ENCODE data around the gene DIS3L2. TPM values are rescaled to one million over a fixed set of nuclear protein-coding genes. Genes with fewer than 3 reads are reported as not detected.

The DIS3L2 gene
- total and polyA plus RNA-seq, 2 of the 4 experiments (the other 2 are of a cell fraction) = 14.7 to 19.2 TPM

- no CpG with 5 or more reads among the region's 2 CpGs for WGBS, 2 experiments (ENCODE audit: extremely low coverage in 2 of 2, insufficient read length in 1 of 2)
- TF ChIP-seq ELK1 (IDR thresholded peaks at IDR 0.05; ENCODE audit: borderline replicate concordance, low read depth, low read length) (no peak), MAZ (IDR thresholded peaks at IDR 0.05; ENCODE audit: borderline replicate concordance, low read depth, low read length) (no peak), MXI1 (IDR thresholded peaks at IDR 0.05; ENCODE audit: borderline replicate concordance, low read depth, low read length) (no peak)
- CTCF ChIA-PET = no interaction called here
- POLR2A ChIA-PET (ENCODE audit: unreplicated experiment) = no interaction called here
- no peak overlapping the region for H4K91ac ChIP-seq (ENCODE audit: insufficient read depth, low read depth, low read length)
- no peak overlapping the region for H3K23ac ChIP-seq (ENCODE audit: low read depth, low read length)
- H2AK9ac ChIP-seq (replicated peaks; ENCODE audit: low read depth, low read length, poor library complexity) = no peak overlapping the region
- no peak overlapping the region for H3K56ac ChIP-seq (ENCODE audit: extremely low read depth, insufficient read depth, low read length)
- H3K14ac ChIP-seq (replicated peaks; ENCODE audit: low read depth, low read length) = no peak overlapping the region
- no peak overlapping the region for H3K27ac ChIP-seq (ENCODE audit: insufficient read depth, low read length)
- no peaks in the 10 kb centered on the region for H3K9me3 ChIP-seq (ENCODE audit: control insufficient read depth, insufficient read depth, low read length)
- no peaks in the 10 kb centered on the region for H3K27me3 ChIP-seq (ENCODE audit: control insufficient read depth, insufficient read depth, low read length)
- no peaks in the 10 kb centered on the region; the same call in 1 of the 2 replicates for H3K36me3 ChIP-seq (ENCODE audit: control insufficient read depth, insufficient read depth, low read length)
- H3K4me2 ChIP-seq (ENCODE audit: low read depth, low read length) = no peak overlapping the region
- H2AK5ac ChIP-seq (ENCODE audit: low read depth, low read length) = no peak overlapping the region
- H4K5ac ChIP-seq (ENCODE audit: low read depth, low read length) = no peak overlapping the region
- H4K20me1 ChIP-seq (ENCODE audit: insufficient read depth, low read length) = peaks cover 15% of the 10 kb centered on the region; the same call in 1 of the 2 replicates
- dilution Hi-C loops (cut with HindIII; ENCODE audit: low sequenced_read_pairs, unreplicated experiment) = no loop called here
- no peak overlapping the region for H2BK120ac ChIP-seq (ENCODE audit: low read depth, low read length)
- no peak overlapping the region for H2BK5ac ChIP-seq (ENCODE audit: low read depth, low read length, poor library complexity, severe bottlenecking)
- H2AFZ ChIP-seq (replicated peaks; ENCODE audit: low read length, poor library complexity) = no peak overlapping the region
- in situ Hi-C loops (cut with MboI; ENCODE audit: low sequenced_read_pairs) = no loop called here
- intact Hi-C loops (cut with micrococcal nuclease) = no loop called here
- no peak overlapping the region for H3K18ac ChIP-seq (ENCODE audit: low read depth, low read length)
- BruUV-seq (replicated peaks) = no TSS peak
- no peak overlapping the region for H2BK15ac ChIP-seq (ENCODE audit: low read depth, low read length)
- no peak overlapping the region for H4K8ac ChIP-seq (ENCODE audit: low read depth in 2 of 2, low read length in 2 of 2)
- DNase-seq (no peak), ATAC-seq (ENCODE audit: low read depth) (no peak)
- no peak overlapping the region for H3K4me3 ChIP-seq (ENCODE audit: insufficient read depth, low read depth, low read length)
- no peaks in the 10 kb centered on the region for H3K4me1 ChIP-seq (ENCODE audit: control insufficient read depth, insufficient read depth, low read length)
- peaks cover 3% of the 10 kb centered on the region for H3K9me1 ChIP-seq (ENCODE audit: insufficient read depth, low read length)
- H3K4ac ChIP-seq (ENCODE audit: low read depth, low read length) = no peak overlapping the region
- no peak overlapping the region for H3K9ac ChIP-seq (ENCODE audit: low read depth, low read length)
- H2BK20ac ChIP-seq (ENCODE audit: low read depth, low read length) = no peak overlapping the region
- peaks cover 25 to 34% of the 10 kb centered on the region in 2 experiments for H3K79me1 ChIP-seq (ENCODE audit: low read depth in 1 of 2, low read length in 2 of 2)
Measured at GRCh38 chr2:231996797-231997540, 35.5 kb downstream of the DIS3L2 start.
